DMS153 (cell line): ENCODE data around the gene MSI1.

ENCODE experiments used
- DNase-seq: peaks from one replicate; lab custom pipeline; 2025; lab: John Stamatoyannopoulos, UW

Gene MSI1

GRCh38 chr12:120321382-120322202 lies 47.4 kb downstream of the MSI1 start:
- no peak for DNase-seq

GRCh38 chr12:120317224-120318105 lies 51.5 kb downstream of the MSI1 start:
- peak; percentile 100 for DNase-seq

GRCh38 chr12:120316798-120317223 lies 52.2 kb downstream of the MSI1 start:
- no peak for DNase-seq

GRCh38 chr12:120314220-120314619 lies 54.7 kb downstream of the MSI1 start:
- DNase-seq, result no peak

GRCh38 chr12:120301962-120302815 lies 66.8 kb downstream of the MSI1 start, which contains the start of gene SIRT4:
SIRT4 (plus strand) TSS chr12:120302321; CDS start chr12:120303562, 1,241 bp downstream.
- DNase-seq, result peak; percentile 90

GRCh38 chr12:120292661-120293531 lies 76.1 kb downstream of the MSI1 start, which contains the start of gene RNU4-1:
RNU4-1 (minus strand) TSS chr12:120293237.
- DNase-seq, result peak; percentile 74

GRCh38 chr12:120292411-120292660 lies 76.6 kb downstream of the MSI1 start:
- no peak for DNase-seq
